SK-N-SH (cell line): ENCODE results near the gene NXPE3. TPM values are rescaled to one million over a fixed set of nuclear protein-coding genes. Genes with fewer than 3 reads are reported as not detected.

Experiments used
- CTCF ChIA-PET: fragments of 300-600, 350-600 bp; formaldehyde crosslinking; extraction: SDS; loops from one replicate; lab custom pipeline; 2021; lab: Yijun Ruan, JAX
- POLR2A ChIA-PET: fragments of 350-600 bp; sonication (Branson Sonifier 250); formaldehyde crosslinking; extraction: SDS; loops from one replicate; lab custom pipeline; 2020; ENCODE audit warnings: antibody characterized with exemption, inconsistent platforms; lab: Yijun Ruan, JAX
- DNase-seq: peaks from one replicate; pipeline ENCODE4 v3.0.0; 2012
- H2AFZ ChIP-seq: fragments of 200-600 bp; sonication (generic); 2 replicates; pipeline ENCODE4 v1.8.1; 2016; ENCODE audit warnings: antibody characterized with exemption, mild to moderate bottlenecking, low read depth
- H3F3A ChIP-seq: fragments of 200-600 bp; sonication (generic); replicated peaks from 2 replicates; pipeline ENCODE3; 2016; ENCODE audit warnings: antibody characterized with exemption, mild to moderate bottlenecking; ENCODE audit not compliant: insufficient read depth
- H3K27ac ChIP-seq, 2 experiments: fragments of 200-500 bp in 1 of 2; fragments of 200-600 bp in 1 of 2; sonication (Bioruptor generic) in 1 of 2; sonication (generic), shearing (Covaris generic) in 1 of 2; 2 replicates each; pipeline versions ENCODE4 v1.5.1 to v1.6.1; 2014 to 2016; ENCODE audit warnings: low read depth in 2 of 2, inconsistent platforms in 1 of 2, low read length in 1 of 2, mild to moderate bottlenecking in 1 of 2, mixed read lengths in 1 of 2
- H3K27me3 ChIP-seq: fragments of 200-600 bp; sonication (generic), shearing (Covaris generic); 2 replicates; pipeline ENCODE4 v1.6.1; 2016; ENCODE audit warnings: mixed run types; ENCODE audit not compliant: insufficient read depth
- H3K36me3 ChIP-seq, 2 experiments: fragments of 200-500 bp in 1 of 2; fragments of 200-600 bp in 1 of 2; sonication (Bioruptor generic) in 1 of 2; sonication (generic) in 1 of 2; replicated peaks in 1 of 2; 2 replicates each; pipeline versions ENCODE3 to v1.5.1; 2014 to 2016; ENCODE audit warnings: low read length in 1 of 2, mild to moderate bottlenecking in 1 of 2; ENCODE audit not compliant: insufficient read depth in 2 of 2, control insufficient read depth in 1 of 2
- H3K4me1 ChIP-seq, 2 experiments: fragments of 200-500 bp in 1 of 2; fragments of 200-600 bp in 1 of 2; sonication (Bioruptor generic) in 1 of 2; sonication (generic), shearing (Covaris generic) in 1 of 2; 2 replicates each; pipeline versions ENCODE4 v1.5.1 to v1.6.1; 2014 to 2016; ENCODE audit warnings: low read depth in 1 of 2, low read length in 1 of 2, mixed run types in 1 of 2; ENCODE audit not compliant: insufficient read depth in 2 of 2, control insufficient read depth in 1 of 2
- H3K4me2 ChIP-seq: fragments of 200-600 bp; sonication (generic), shearing (Covaris generic); 2 replicates; pipeline ENCODE4 v1.6.1; 2017; ENCODE audit warnings: mixed run types
- H3K4me3 ChIP-seq, 2 experiments: fragments of 200-500 bp in 1 of 2; fragments of 200-600 bp in 1 of 2; sonication (Bioruptor generic) in 1 of 2; sonication (generic), shearing (Covaris generic) in 1 of 2; 2 replicates each; pipeline versions ENCODE4 v1.5.1 to v1.8.1; 2014 to 2016; ENCODE audit warnings: low read depth in 2 of 2, inconsistent platforms in 1 of 2, low read length in 1 of 2, mild to moderate bottlenecking in 1 of 2, mixed read lengths in 1 of 2, moderate library complexity in 1 of 2
- H3K79me2 ChIP-seq: fragments of 200-600 bp; sonication (generic); 2 replicates; pipeline ENCODE4 v1.8.1; 2017; ENCODE audit warnings: mild to moderate bottlenecking; ENCODE audit not compliant: insufficient read depth
- H3K9ac ChIP-seq: fragments of 200-600 bp; sonication (generic); 2 replicates; pipeline ENCODE4 v1.6.1; 2017; ENCODE audit warnings: mixed run types
- H3K9me2 ChIP-seq: fragments of 200-600 bp; sonication (generic); 2 replicates; pipeline ENCODE4 v1.6.1; 2017; ENCODE audit warnings: mixed run types
- H3K9me3 ChIP-seq: fragments of 200-600 bp; sonication (generic); 2 replicates; pipeline ENCODE4 v1.6.1; 2017; ENCODE audit warnings: mixed run types, mild to moderate bottlenecking, moderate library complexity
- H4K20me1 ChIP-seq: fragments of 200-600 bp; sonication (generic); 2 replicates; pipeline ENCODE4 v1.6.1; 2017; ENCODE audit warnings: mild to moderate bottlenecking, mixed run types; ENCODE audit not compliant: insufficient read depth
- ELF1 ChIP-seq: IDR thresholded peaks from 2 replicates; pipeline ENCODE4 v1.4.0; 2012
- EZH2phosphoT487 ChIP-seq: fragments of 200-600 bp; sonication (generic); IDR thresholded peaks from 2 replicates; pipeline ENCODE4 v1.6.1; 2017; ENCODE audit warnings: low read depth, mixed run types, mild to moderate bottlenecking, antibody characterized with exemption, moderate library complexity, borderline replicate concordance
- FOSL2 ChIP-seq: IDR thresholded peaks from 2 replicates; pipeline ENCODE4 v1.4.0; 2012; ENCODE audit warnings: low read depth, mild to moderate bottlenecking, moderate library complexity, borderline replicate concordance
- FOXJ3 ChIP-seq: sonication (generic); formaldehyde crosslinking; IDR thresholded peaks from 2 replicates; pipeline ENCODE4 v1.5.1; 2020; ENCODE audit warnings: mild to moderate bottlenecking, missing genetic modification reagents
- JUND ChIP-seq: IDR thresholded peaks from 2 replicates; pipeline ENCODE4 v1.4.0; 2012
- MXI1 ChIP-seq: IDR thresholded peaks from 2 replicates; pipeline ENCODE4 v1.6.1; 2012; ENCODE audit warnings: mild to moderate bottlenecking, low read depth, low read length, improper control_type of control experiment
- NRF1 ChIP-seq: IDR thresholded peaks from 2 replicates; pipeline ENCODE4 v1.6.1; 2012; ENCODE audit warnings: low read depth, mild to moderate bottlenecking, low read length
- RCOR1 ChIP-seq: fragments of 150-350 bp; IDR thresholded peaks from 2 replicates; pipeline ENCODE4 v1.6.1; 2017; ENCODE audit warnings: antibody characterized with exemption, low read length
- RXRA ChIP-seq: IDR thresholded peaks from 2 replicates; pipeline ENCODE4 v1.4.0; 2012; ENCODE audit warnings: low read depth, mild to moderate bottlenecking, borderline replicate concordance
- SMC3 ChIP-seq: IDR thresholded peaks from 2 replicates; pipeline ENCODE4 v1.6.1; 2012; ENCODE audit warnings: low read depth, low read length, improper control_type of control experiment
- TCF12 ChIP-seq: IDR thresholded peaks from 2 replicates; pipeline ENCODE4 v1.4.0; 2012
- TEAD4 ChIP-seq: IDR thresholded peaks from 2 replicates; pipeline ENCODE4 v1.4.0; 2012; ENCODE audit warnings: mild to moderate bottlenecking, borderline replicate concordance; ENCODE audit not compliant: insufficient read depth
- WGBS: methylation state at CpG from one replicate; pipeline ENCODE4 v1.1.6; 2017; ENCODE audit warnings: low lambda C conversion rate; 5-methylcytosine and 5-hydroxymethylcytosine counted together
- polyA plus RNA-seq, 3 experiments: library from polyadenylated mRNA; depleted of rRNA; stranded (reverse); fragments of >200 nt; gene quantifications; 2 replicates each; pipeline ENCODE4 v1.2.3, GENCODE V29; 2012
- TF ChIP-seq, protein P1 (sequence below): IDR thresholded peaks from 2 replicates; pipeline ENCODE4 v1.4.0; 2012; ENCODE audit warnings: low read depth
- TF ChIP-seq, protein P2 (sequence below): IDR thresholded peaks from 2 replicates; pipeline ENCODE4 v1.4.0; 2012; ENCODE audit warnings: low read depth, borderline replicate concordance
- TF ChIP-seq, protein P3 (sequence below): fragments of 150-350 bp; IDR thresholded peaks from 2 replicates; pipeline ENCODE4 v1.6.1; 2017; ENCODE audit warnings: antibody characterized with exemption, low read length, low read depth, borderline replicate concordance

The NXPE3 gene
- polyA plus RNA-seq, 1 of the 3 experiments (the other 2 are of a cell fraction) = 21.3 TPM

DNA sequence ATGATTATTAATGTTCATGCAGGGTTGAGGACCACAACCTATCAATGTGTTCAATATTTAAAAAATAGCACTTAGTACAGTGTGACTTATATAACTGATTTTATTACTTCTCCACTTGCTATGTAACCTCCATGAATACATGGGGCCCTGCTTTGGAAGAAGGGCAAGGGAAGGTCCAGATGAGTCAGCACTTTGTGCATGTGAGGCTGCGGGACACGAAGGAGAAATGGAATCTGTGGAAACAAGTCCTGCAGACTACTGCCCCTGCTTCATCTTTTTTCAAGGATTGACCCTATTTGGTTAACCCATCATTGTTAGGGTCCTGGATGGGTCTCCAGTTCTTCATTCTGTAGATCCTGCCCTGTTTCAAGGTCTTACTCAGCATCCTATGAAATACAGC is 1.6 kb downstream of the NXPE3 start:
- Histone ChIP-seq H3K9me2 (no peaks in the 10 kb centered on the region), H3K27ac (peak overlapping the region; percentile 79 to 94), H3K4me1 (peaks cover 0 to 22% of the 10 kb centered on the region in 2 experiments; a peak in 2 of 4 replicates), H3K79me2 (peaks cover 29% of the 10 kb centered on the region), H4K20me1 (no peaks in the 10 kb centered on the region), H3K9me3 (no peaks in the 10 kb centered on the region), H3K9ac (peak overlapping the region; percentile 66; the same call in 1 of the 2 replicates), H2AFZ (peak overlapping the region; percentile 99)
- WGBS = 0% methylated on average over 2 of the region's 2 CpGs
- TF ChIP-seq, protein P1, sequence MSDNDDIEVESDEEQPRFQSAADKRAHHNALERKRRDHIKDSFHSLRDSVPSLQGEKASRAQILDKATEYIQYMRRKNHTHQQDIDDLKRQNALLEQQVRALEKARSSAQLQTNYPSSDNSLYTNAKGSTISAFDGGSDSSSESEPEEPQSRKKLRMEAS = peak; percentile 92
- TF ChIP-seq FOSL2 = no peak; the same call in 1 of the 2 replicates
- peak; percentile 48; the same call in 1 of the 2 replicates for TF ChIP-seq JUND
- TF ChIP-seq TCF12 = peak; percentile 13; the same call in 1 of the 2 replicates
- peak; percentile 29; the same call in 1 of the 2 replicates for TF ChIP-seq RXRA
- TF ChIP-seq FOXJ3 (CRISPR knock-in tag) = no peak
- TF ChIP-seq, all 33 proteins: peak for 4
- Histone ChIP-seq H3K4me2 (peak overlapping the region; percentile 92), H3K4me3 (peak overlapping the region; percentile 73 to 79), H3K36me3 (peaks cover 24 to 25% of the 10 kb centered on the region in 2 experiments), H3F3A (peaks cover 14% of the 10 kb centered on the region), H3K27me3 (no peaks in the 10 kb centered on the region)
- ChIA-PET POLR2A (no interaction called here), CTCF (interaction anchor here (1.0 to 2.6 kb wide), 3 partner anchors 22 to 56 kb away, joined by 3 to 7 read pairs (median 6); no protein-coding TSS in a partner anchor)
- peak; percentile 15 for DNase-seq

DNA sequence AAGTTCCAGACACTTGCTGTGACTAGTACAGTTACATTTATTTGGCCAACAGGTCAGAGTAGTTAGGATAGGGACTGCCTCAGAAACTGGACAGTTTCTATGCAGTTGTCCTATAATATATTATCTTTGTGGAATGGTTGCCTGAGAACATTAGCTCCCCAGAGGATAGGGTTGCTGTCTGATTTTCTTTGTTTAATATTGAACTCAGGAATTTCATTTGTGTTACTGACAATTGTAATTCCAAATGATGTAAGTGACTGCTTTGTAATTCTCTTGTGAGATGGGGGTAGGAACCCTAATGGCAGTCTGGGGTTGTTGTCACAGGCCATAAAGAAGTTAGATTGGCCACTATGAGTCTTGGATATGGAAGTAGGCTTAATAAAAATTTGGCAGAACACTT is 2.2 kb downstream of the NXPE3 start:
- peaks cover 14% of the 10 kb centered on the region for H3F3A ChIP-seq
- H3K9me2 ChIP-seq = no peaks in the 10 kb centered on the region
- POLR2A ChIA-PET = no interaction called here
- CTCF ChIA-PET = interaction anchor here (1.0 to 2.5 kb wide), 4 partner anchors 19 to 56 kb away, joined by 3 to 6 read pairs (median 3); no protein-coding TSS in a partner anchor
- peaks cover 0 to 22% of the 10 kb centered on the region in 2 experiments; a peak in 2 of 4 replicates for H3K4me1 ChIP-seq
- peak overlapping the region; percentile 73 to 79 for H3K4me3 ChIP-seq
- TF ChIP-seq, protein P2, sequence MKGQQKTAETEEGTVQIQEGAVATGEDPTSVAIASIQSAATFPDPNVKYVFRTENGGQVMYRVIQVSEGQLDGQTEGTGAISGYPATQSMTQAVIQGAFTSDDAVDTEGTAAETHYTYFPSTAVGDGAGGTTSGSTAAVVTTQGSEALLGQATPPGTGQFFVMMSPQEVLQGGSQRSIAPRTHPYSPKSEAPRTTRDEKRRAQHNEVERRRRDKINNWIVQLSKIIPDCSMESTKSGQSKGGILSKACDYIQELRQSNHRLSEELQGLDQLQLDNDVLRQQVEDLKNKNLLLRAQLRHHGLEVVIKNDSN = no peak
- TF ChIP-seq, protein P3, sequence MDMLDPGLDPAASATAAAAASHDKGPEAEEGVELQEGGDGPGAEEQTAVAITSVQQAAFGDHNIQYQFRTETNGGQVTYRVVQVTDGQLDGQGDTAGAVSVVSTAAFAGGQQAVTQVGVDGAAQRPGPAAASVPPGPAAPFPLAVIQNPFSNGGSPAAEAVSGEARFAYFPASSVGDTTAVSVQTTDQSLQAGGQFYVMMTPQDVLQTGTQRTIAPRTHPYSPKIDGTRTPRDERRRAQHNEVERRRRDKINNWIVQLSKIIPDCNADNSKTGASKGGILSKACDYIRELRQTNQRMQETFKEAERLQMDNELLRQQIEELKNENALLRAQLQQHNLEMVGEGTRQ = no peak
- TF ChIP-seq RCOR1 (no peak), MXI1 (no peak), NRF1 (no peak), SMC3 (no peak), EZH2phosphoT487 (no peak), JUND (no peak), TEAD4 (no peak), ELF1 (no peak)
- TF ChIP-seq, all 33 proteins: peak for 0
- H3K27ac ChIP-seq = peak overlapping the region; percentile 79 to 94
- H3K36me3 ChIP-seq = peaks cover 24 to 29% of the 10 kb centered on the region in 2 experiments
- no peak for DNase-seq
- no peaks in the 10 kb centered on the region for H4K20me1 ChIP-seq
- peak overlapping the region; percentile 66; the same call in 1 of the 2 replicates for H3K9ac ChIP-seq
- H2AFZ ChIP-seq = peak overlapping the region; percentile 19; the same call in 1 of the 2 replicates
- peaks cover 29% of the 10 kb centered on the region for H3K79me2 ChIP-seq
- H3K9me3 ChIP-seq = no peaks in the 10 kb centered on the region
- H3K4me2 ChIP-seq = peak overlapping the region; percentile 92
- H3K27me3 ChIP-seq = no peaks in the 10 kb centered on the region
